ENCODE measurements around the gene CNTNAP2. TPM values are rescaled to one million over a fixed set of nuclear protein-coding genes. Genes with fewer than 3 reads are reported as not detected.

CNTNAP2 gene
- total and polyA plus RNA-seq, 2 of the 4 experiments (the other 2 are of a cell fraction): not detected

DNA sequence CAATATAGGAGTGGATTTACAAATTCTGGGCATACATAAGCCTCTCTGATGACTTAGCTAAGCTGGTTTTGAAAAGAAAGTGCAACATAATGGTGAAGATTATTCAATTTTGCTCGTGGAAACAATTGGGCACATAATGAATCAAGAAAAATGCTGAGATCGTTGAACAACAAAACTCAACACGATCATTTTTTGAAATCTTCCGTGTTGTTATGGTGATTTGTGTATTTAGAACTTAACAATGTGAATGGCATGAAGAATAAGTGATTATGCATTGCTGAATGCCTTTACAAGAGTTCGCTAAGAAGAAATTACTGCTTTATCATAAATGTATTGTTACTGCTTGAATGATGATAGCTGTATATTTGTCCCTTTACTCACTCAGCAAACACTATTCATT, 875.0 kb downstream of the CNTNAP2 start:
- CTCF ChIA-PET: no interaction called here
- Histone ChIP-seq H3K9me1 (ENCODE audit: insufficient read depth, low read length) (no peaks in the 10 kb centered on the region), H2BK15ac (ENCODE audit: low read depth, low read length) (no peak overlapping the region), H4K8ac (ENCODE audit: low read depth in 2 of 2, low read length in 2 of 2) (no peak overlapping the region), H3K79me1 (ENCODE audit: low read depth in 1 of 2, low read length in 2 of 2) (no peaks in the 10 kb centered on the region), H3K4me2 (ENCODE audit: low read depth, low read length) (no peak overlapping the region), H3K14ac (replicated peaks; ENCODE audit: low read depth, low read length) (no peak overlapping the region), H3K9ac (ENCODE audit: low read depth, low read length) (no peak overlapping the region), H3K9me3 (ENCODE audit: control insufficient read depth, insufficient read depth, low read length) (peaks cover 4% of the 10 kb centered on the region; the same call in 1 of the 2 replicates), H2BK20ac (ENCODE audit: low read depth, low read length) (no peak overlapping the region), H4K20me1 (ENCODE audit: insufficient read depth, low read length) (no peaks in the 10 kb centered on the region), H3K4me1 (ENCODE audit: control insufficient read depth, insufficient read depth, low read length) (no peaks in the 10 kb centered on the region), H2BK120ac (ENCODE audit: low read depth, low read length) (no peak overlapping the region), H3K27me3 (ENCODE audit: control insufficient read depth, insufficient read depth, low read length) (no peaks in the 10 kb centered on the region), H3K4ac (ENCODE audit: low read depth, low read length) (no peak overlapping the region), H2AK9ac (replicated peaks; ENCODE audit: low read depth, low read length, poor library complexity) (no peak overlapping the region), H3K18ac (ENCODE audit: low read depth, low read length) (no peak overlapping the region), H4K91ac (ENCODE audit: insufficient read depth, low read depth, low read length) (no peak overlapping the region), H4K5ac (ENCODE audit: low read depth, low read length) (no peak overlapping the region), H3K4me3 (ENCODE audit: insufficient read depth, low read depth, low read length) (no peak overlapping the region), H2BK5ac (ENCODE audit: low read depth, low read length, poor library complexity, severe bottlenecking) (no peak overlapping the region), H3K27ac (ENCODE audit: insufficient read depth, low read length) (no peak overlapping the region), H3K36me3 (ENCODE audit: control insufficient read depth, insufficient read depth, low read length) (no peaks in the 10 kb centered on the region), H2AK5ac (ENCODE audit: low read depth, low read length) (no peak overlapping the region), H3K56ac (ENCODE audit: extremely low read depth, insufficient read depth, low read length) (no peak overlapping the region), H3K23ac (ENCODE audit: low read depth, low read length) (no peak overlapping the region), H2AFZ (replicated peaks; ENCODE audit: low read length, poor library complexity) (no peak overlapping the region)
- DNase-seq (no peak), ATAC-seq (ENCODE audit: low read depth) (no peak)
- dilution Hi-C loops (cut with HindIII; ENCODE audit: low sequenced_read_pairs, unreplicated experiment): no loop called here
- WGBS, 2 experiments (ENCODE audit: extremely low coverage in 2 of 2, insufficient read length in 1 of 2): 72% methylated on average over 2 of the region's 5 CpGs; no CpG with 5 or more reads in 1 of the 2 experiments
- BruUV-seq (replicated peaks): no TSS peak
- TF ChIP-seq CHD1 (IDR thresholded peaks at IDR 0.05; ENCODE audit: low read depth, low read length): no peak
- TF ChIP-seq MAZ (IDR thresholded peaks at IDR 0.05; ENCODE audit: borderline replicate concordance, low read depth, low read length): no peak
- no peak for TF ChIP-seq FOS (IDR thresholded peaks at IDR 0.05; ENCODE audit: low read depth, low read length)
- no peak for TF ChIP-seq RCOR1 (IDR thresholded peaks at IDR 0.05; ENCODE audit: insufficient replicate concordance, low read length)
- TF ChIP-seq, protein P1, sequence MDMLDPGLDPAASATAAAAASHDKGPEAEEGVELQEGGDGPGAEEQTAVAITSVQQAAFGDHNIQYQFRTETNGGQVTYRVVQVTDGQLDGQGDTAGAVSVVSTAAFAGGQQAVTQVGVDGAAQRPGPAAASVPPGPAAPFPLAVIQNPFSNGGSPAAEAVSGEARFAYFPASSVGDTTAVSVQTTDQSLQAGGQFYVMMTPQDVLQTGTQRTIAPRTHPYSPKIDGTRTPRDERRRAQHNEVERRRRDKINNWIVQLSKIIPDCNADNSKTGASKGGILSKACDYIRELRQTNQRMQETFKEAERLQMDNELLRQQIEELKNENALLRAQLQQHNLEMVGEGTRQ (IDR thresholded peaks at IDR 0.05; ENCODE audit: low read depth, low read length): no peak
- no peak for TF ChIP-seq POLR2A (IDR thresholded peaks at IDR 0.05; ENCODE audit: low read depth, low read length)
- TF ChIP-seq CEBPB (IDR thresholded peaks at IDR 0.05; ENCODE audit: low read depth, low read length): no peak
- no peak for TF ChIP-seq NFE2L2 (IDR thresholded peaks at IDR 0.05; ENCODE audit: low read depth, low read length)
- no peak for TF ChIP-seq RAD21 (IDR thresholded peaks at IDR 0.05; ENCODE audit: low read length)
- TF ChIP-seq, protein P2, sequence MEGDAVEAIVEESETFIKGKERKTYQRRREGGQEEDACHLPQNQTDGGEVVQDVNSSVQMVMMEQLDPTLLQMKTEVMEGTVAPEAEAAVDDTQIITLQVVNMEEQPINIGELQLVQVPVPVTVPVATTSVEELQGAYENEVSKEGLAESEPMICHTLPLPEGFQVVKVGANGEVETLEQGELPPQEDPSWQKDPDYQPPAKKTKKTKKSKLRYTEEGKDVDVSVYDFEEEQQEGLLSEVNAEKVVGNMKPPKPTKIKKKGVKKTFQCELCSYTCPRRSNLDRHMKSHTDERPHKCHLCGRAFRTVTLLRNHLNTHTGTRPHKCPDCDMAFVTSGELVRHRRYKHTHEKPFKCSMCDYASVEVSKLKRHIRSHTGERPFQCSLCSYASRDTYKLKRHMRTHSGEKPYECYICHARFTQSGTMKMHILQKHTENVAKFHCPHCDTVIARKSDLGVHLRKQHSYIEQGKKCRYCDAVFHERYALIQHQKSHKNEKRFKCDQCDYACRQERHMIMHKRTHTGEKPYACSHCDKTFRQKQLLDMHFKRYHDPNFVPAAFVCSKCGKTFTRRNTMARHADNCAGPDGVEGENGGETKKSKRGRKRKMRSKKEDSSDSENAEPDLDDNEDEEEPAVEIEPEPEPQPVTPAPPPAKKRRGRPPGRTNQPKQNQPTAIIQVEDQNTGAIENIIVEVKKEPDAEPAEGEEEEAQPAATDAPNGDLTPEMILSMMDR (conservative IDR thresholded peaks at IDR 0.05; ENCODE audit: low read depth, low read length): no peak
- in situ Hi-C loops (cut with MboI; ENCODE audit: low sequenced_read_pairs): no loop called here
- POLR2A ChIA-PET (ENCODE audit: unreplicated experiment): no interaction called here
- intact Hi-C loops (cut with micrococcal nuclease): no loop called here
